NCI-H187 (cell line): ENCODE data around the gene C3orf70.

Source experiments
- DNase-seq, 2 experiments: peaks; one replicate each; lab custom pipeline; 2025; lab: John Stamatoyannopoulos, UW

C3orf70 gene

DNA sequence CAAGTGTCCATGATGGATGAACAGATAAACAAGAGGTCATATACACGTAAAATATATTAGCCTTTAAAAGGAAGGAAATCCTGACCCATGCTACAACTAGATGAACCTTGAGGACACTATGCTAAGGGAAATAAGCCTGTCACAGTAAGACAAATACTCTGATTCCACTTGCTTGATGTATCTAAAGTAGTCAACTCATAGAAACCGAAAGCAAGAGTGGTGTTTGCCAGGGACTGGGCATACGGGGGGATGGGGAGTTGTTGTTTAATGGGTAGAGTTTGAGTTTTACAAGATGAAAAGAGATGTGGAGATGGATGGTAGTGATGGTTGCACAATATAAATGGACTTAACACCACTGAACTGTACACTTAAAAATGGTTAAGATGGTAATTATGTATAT, 65.4 kb downstream of the C3orf70 start:
- DNase-seq, result no peak

DNA sequence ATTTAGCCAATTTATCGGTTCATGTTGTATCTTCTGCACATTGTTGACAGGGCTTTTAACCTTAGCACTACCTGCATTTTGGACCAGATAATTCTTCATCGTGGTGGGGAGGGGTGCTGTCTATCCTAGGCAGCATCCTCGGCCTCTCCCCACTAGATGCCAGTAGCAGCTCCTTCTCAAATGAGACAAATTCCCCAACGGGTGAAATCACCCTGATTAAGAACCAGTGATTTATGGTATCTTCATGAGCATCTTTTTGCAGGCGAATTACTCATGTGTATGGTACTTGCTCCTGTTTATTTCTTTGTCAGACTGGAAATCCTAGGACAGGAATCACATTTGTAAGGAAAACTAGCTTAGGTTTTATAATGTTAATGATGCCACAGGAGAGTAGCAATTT, 68.0 kb downstream of the C3orf70 start:
- no peak for DNase-seq

DNA sequence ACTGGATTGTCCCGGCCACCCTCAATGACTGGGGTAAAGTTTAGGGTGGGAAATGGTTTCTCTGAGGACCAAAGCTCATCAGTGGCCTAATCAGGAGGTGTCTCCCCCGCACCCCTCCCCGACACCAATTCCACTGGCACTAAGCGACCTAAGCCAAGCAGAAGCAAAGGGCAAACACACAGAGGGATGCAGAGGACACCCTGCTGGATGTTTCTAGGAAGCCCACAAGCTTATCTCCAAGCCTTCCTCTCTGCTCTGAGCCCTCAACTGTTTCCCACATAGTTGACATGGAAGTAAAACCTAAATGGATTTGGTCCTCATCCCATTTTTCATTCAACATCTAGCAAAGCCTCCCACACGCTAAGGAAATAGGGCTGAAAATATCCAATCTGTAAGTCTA, 68.5 kb downstream of the C3orf70 start:
- no peak for DNase-seq

DNA sequence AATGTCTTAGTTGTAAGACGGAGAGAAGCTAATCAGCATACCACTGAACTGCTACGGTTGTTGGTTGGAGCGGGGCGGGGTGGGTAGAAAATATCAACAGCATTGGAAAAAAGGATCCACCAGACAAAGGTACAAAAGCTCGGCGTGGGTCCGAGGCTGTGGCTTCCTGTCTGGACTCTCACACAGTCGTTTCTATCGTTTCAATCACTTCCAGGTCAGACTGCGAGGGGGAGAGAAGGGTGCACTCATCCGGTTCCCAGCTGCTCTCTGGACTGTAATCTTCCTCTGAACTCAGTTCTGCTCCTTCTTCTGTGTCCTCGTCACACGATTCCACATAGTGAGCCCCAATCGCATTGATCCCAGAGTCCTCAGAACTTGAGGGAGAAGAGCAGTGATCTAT, 70.0 kb downstream of the C3orf70 start:
- DNase-seq, result no peak

DNA sequence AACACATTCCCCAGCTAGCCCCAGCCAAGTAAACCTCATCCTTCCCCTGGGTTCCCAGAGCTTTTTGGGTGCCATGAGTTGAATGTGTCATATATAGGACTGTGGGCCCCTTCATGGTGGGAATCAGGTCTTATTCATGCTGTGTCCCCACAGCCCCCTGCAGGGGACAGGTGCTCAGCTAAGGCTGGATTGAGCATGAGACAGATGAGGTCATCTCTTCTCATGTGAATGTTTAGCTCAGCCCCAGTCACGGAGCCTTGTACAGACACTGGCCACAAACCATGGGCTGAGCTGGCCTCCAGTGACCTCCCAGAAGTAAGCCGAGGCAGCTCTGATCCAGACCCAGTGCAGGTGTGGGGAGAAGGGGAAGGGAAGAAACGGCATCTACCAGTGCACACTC, 70.7 kb downstream of the C3orf70 start:
- no peak for DNase-seq

DNA sequence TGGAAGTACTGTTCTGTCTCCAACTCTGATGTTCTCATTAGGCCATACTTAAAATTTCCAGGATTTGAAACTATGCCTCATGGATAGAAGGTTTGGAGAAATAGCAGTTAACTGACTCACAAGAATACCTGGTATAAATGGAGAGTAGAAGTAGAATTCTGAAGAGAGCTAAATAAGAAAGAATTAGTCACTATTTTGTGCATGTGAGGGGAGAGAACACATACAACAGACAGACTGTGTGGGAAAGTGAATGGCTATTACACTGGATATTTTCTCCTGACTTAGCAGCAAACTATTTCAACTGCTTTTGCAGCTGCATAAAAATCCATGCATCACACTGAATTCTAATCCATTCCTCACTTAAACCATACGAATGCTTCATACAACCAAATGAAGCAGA, 71.3 kb downstream of the C3orf70 start:
- no peak for DNase-seq

DNA sequence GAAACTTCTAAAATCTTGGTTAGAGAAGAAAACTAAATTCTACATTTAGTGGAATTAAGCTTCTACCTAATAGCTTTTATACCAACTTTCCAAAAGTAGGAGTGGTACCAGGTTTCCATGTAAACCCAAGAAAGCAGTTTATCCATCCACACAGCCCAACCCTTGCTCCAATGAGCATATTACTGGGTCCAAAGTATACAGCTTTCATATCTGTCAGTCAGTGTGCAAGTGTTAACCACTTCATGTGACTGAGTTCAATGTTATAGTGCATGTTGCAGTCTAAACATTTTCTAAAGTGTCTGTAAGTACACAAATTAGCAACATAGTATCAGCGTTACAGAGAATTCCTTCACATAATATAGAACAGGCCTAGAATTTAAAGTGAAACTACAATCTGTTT, 73.2 kb downstream of the C3orf70 start:
- DNase-seq, result no peak

DNA sequence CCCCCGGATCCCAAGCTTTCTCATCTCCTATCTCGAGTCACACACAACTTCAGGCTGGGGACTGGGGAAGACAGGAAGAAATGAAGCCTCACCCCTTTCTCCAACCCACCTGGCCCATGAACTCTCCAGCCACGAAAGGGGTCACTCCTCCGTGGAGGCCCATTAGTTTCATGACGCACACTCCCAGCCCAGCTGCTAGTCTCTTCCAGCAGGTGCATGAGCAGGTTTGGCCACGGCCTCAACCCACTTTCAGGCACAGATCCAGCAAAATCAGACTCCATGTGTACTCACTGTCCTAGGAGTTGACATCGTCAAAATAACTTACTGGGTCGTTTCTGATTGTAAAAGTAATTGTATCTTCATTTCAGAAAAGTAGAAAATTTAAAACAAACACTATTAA, 76.6 kb downstream of the C3orf70 start:
- DNase-seq, result no peak

DNA sequence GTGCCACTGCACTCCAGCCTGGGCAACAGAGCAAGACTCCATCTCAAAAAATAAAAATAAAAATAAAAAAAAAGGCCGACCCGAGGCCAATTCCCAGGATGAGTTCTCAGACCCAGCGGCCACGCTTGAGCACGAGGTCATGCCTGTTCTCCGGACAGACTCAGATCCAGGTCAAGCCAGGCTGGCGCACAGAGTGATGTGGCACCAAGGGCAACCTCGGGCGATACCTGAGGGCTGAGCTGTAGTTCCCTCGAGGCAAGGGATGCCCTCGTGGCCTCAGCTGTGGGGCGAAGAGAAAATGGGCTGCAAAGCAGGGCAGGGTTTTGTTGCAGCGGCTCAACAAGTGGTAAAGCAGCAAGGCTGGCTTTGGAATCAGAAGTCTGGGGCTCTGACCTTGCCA, 77.3 kb downstream of the C3orf70 start:
- no peak for DNase-seq

DNA sequence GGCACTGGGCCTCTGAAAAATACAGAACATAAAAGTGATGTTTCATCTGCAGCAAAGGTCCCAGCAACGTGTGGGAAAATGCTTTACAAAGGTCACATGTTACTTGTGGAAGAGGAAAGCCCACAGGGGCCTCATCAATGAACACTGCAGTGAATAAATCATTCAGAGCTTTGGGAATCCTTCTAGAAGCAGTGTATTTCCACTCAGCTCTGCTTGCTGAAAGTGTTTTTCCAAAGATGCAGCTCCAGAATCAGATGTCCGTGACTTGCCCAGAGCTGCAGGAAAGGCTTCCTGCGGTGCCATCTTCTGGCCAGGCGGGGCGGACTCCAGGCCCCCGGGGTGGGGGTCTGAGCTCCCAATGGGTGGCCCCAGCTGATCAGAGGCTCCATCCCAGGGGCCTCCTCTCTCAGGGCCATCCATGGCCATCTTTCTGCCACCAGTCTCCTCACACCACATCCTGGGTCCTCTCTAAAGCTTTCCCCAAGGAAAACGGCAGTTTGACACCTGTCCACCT, 81.5 kb downstream of the C3orf70 start:
- no peak for DNase-seq

DNA sequence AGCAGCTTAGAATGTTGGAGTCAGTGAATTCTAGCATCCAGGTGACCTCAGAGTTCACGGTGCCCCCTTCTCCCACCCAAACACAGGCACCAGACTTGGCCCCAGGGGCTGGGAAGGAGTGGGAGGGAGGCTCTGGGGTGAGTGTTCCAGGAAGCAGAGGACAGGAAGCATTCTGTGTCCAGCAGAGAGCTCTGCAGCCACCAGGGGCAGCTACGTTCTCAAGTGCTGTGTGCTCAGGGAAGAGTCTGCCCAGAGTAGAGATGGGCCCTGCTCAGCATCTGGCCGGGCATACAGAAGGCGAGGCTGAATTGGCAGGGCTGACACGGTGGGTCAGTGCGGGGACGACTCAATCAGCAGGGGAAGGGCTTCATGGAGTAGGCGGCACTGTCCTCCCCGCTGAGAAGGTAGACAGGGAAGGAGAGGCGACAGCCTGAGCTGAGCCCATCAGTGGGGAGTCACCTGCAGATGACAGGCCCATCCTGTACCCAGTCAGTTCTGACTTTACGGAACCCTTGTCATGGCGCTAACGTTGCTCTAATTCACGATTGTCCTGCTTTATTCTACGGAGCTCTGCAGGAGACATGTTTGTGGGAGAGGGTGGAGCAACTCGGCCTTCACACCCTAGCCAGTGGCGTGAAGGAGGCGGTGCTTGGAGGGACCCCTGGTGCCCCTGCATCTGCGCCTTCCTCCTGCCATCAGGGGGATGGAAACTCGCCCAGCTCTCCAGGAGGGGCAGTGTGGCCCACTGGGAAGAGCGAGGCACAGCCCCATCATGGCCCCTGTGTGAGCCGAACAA, 82.2 kb downstream of the C3orf70 start:
- DNase-seq, result no peak

DNA sequence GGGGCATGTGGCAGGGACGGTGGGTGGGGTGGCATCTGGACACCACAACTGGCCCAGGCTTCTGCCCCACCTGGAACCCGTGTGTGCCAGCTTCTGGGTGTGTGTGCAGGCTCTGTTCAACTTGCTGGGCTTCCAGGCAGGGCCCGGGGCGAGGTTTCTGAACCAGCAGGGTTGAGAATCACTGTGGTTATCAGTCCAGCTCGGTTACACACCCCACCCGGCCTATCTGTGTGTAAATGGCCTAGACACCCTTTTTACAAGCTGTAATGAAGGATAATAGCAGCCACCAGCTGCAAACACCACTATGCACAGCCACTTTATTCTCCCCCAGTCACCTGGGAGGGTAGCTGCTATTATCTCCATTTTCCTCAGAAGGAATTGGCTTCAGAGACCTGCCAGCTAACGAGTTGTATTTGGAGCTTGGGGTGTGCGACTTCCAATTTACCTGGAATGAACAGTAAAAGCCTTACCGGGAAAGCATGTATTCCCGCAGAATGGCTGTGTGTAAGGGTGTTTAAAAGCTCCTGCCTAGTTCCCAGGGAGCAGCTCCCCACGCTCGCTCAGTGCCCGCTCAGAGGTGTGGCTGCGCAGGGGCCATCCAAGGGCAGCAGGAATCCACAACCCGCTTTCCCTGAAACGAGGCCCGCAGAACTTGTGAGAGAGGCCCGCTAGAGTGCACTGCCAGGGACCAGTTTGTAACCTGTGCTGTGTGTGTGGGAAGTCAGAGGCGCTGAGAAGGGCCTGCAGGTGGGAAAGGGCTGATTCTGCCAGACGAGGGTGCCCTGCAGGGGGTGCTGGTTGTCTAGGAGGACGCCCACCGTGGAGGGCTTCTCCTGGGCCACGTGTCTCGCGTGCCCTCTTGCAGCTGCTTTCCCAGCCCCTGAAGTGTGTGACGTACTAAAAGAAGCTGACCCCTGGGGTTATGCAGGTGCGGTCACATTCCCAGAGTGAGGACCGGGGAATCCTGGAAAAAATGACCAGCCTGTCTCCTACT, 83.5 kb downstream of the C3orf70 start:
- no peak for DNase-seq

DNA sequence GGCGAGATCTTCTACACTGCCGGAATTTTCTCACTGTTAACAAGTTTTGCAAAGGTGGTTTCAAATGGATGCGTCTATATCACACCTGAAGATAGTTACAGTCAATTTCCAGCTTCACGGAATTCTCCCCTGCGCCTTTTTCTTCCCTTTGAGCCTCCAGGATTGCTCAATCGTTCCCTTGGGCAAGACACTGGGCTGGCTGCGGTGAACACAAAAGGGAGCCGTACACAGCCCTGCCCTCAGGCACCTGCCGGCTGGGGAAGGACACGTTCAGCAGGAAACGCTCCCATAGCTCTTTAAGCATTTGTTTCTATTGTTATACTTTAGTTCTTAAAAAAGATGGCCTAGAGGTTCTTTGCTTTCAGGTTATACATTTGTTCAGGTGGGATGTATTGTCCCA, 85.7 kb downstream of the C3orf70 start:
- DNase-seq, result no peak

DNA sequence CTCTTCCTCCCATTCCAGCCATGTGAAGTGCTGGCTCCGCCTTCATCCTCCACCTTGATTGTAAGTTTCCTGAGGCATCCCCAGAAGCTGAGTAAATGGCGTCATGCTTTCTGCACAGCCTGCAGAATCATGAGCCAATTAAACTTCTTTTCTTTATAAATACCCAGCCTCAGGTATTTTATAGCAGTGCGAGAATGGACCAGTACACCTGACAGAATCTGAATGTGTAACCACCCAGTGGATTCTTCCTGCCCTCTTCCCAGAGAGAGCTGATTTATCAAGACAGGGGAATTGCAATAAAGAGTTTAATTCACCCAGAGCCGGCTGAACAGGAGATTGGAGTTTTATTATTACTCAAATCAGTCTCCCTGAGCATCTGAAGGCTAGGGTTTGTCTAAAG, 86.6 kb downstream of the C3orf70 start:
- no peak for DNase-seq

DNA sequence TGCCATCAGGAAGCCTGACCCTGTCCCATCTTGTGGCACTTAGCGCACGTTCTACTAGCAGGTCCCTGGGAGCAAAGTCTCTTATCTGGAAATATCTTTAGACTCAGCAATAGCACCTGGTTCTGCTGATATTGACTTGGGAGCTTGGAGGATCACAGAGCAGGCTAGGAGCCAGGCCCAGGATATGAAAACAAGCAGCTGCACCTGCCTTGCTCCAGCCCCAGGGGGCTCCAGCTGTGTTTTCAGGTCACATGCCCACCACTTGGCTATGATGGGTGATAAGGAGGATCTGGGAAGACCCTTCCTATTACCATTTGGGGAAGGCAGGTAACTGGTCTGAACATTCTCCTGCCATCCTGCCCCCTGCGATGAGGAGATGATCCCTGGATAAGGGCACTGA, 87.8 kb downstream of the C3orf70 start:
- DNase-seq, result no peak

DNA sequence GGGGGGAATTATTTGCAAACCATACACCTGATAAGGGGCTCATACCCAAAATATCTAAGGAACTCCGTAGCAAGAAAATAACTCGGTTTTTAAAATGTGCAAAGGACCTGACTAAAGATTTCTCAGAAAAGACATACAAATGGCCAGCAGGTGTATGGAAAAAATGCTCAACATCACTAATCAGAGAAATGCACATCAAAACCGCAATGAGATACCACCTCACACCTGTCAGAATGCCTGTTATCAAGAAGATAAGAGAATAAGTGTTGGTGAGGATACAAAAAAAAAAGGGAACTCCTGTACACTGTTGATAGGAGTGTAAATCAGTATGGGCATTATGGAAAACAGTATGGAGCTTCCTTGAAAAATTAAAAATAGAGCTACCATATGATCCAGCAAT, 89.4 kb downstream of the C3orf70 start:
- no peak for DNase-seq

DNA sequence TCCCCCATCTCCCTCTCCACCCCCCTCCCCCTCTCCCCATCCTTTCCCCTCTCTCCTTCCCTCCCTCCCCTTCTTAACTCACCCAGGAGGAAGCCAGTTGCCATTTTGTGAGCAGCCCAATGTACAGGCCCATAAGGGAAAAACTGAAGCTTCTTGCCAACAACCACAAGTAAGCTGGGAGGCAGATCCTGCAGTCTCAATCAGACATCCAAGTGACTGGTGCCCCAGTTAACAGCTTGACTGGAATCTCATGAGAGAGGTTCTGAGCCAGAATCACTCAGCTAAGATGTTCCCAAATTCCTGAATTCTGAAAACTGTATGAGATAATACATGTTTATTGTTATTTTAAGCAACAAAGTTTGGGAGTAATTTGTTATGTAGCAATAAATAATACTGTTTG, 90.7 kb downstream of the C3orf70 start:
- DNase-seq, result no peak

DNA sequence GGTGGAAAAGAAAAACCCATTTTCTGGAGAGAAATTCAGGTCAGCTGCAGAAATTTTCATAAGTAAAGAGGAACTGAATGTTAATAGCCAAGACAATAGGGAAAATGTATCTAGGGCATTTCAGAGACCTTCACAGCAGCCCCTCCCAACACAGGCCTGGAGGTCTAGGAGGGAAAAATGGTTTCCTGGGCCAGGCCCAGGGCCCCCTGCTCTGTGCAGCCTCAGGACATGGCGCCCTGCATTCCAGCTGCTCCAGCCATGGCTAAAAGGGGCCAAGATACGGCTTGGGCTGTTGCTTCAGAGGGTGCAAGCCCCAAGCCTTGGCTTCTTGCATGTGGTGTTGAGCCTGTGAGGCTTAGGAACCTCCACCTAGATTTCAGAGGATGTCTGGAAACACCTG, 92.2 kb downstream of the C3orf70 start:
- no peak for DNase-seq

DNA sequence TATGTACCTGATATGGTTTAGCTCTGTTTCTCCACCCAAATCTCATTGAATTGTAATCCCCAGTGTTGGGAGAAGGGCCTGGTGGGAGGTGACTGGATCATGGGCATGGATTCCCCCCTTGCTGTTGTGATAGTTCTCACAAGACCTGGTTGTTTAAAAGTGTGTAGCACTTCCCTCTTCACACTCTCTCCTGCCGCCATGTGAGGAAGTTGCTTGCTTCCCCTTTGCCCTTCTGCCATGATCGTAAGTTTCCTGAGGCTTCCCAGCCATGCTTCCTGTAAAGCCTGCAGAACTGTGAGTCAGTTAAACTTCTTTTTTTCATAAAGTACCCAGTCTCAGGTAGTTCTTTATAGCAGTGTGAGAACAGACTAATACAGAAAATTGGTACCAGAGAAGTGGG, 93.1 kb downstream of the C3orf70 start:
- DNase-seq, result no peak

DNA sequence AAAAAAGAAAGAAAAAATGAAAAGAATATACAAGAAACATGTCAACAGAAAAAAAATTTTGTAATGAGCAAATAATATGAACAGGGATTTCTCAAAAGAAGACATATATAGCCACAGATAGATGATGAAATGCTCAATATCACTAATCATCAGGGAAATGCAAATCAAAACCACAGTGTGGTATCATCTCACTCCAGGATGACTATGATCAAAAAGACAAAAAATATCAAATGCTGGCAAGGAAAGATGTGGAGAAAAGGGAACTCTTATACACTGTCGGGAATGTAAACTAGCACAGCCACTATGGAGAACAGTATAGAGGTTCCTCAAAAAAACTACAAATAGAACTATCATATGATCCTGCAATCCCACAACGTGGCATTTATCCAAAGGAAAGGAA, 94.1 kb downstream of the C3orf70 start:
- DNase-seq, result no peak

DNA sequence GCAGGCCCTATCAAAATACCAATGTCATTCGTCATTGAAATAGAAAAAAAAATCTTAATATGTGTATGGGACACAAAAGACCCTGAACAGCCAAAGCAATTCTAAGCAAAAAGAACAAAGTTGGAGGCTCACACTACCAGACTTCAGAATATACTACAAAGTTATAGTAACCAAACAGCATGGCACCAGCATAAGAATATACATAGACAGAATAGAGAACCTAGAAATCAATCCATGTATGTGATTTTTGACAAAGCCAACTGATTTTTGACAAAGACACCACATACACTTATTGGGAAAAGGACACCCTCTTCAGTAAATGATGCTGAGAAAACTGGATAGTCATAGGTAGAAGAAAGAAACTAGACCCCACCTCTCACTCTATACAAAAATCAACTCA, 95.0 kb downstream of the C3orf70 start:
- DNase-seq, result no peak

DNA sequence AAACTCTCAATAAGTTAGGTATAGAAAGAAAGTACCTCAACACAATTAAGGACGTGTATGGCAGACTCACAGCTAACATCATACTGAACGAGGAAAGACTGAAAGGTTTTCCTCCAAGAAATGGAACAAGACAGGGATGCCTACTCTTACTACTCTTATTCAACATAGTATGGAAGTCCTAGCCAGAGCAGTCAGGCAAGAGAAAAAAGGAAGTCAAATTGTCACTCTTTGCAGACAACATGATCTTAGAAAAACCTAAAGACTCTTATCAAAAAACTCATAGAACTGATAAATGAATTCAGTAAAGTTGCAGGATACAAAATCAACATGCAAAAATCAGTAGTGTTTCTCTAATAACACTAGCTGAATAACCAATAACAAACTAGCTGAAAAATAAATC, 96.0 kb downstream of the C3orf70 start:
- DNase-seq, result no peak

DNA sequence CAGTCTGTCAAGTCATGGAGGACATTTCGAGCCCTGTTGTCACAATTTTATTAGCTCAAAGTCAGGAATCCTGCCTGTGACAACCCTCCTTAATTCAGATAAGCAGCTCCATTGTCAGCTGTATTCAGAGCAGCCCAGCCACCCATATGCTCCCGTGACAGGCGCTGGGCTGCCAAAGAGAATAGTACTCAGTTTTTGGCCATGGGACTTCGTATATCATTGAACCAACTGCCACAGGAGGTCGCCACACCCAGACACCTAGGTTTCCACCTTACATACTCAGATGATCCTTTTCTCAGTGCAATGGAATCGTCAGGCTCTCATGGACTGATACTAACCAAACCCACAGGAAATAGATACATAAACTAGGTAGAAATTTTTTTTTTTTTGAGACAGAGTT, 100.2 kb downstream of the C3orf70 start:
- DNase-seq, result no peak
